T-helper 1 cell (primary cell): Measurements from ENCODE around the gene ESR1.

Source experiments
- DNase-seq, 5 donors: peaks; one replicate each; pipeline ENCODE4 v3.0.0-alpha.2; 2012 to 2020

Gene ESR1

GRCh38 chr6:152143359-152143758 lies 335.9 kb downstream of the ESR1 start:
- no peak for DNase-seq

DNA sequence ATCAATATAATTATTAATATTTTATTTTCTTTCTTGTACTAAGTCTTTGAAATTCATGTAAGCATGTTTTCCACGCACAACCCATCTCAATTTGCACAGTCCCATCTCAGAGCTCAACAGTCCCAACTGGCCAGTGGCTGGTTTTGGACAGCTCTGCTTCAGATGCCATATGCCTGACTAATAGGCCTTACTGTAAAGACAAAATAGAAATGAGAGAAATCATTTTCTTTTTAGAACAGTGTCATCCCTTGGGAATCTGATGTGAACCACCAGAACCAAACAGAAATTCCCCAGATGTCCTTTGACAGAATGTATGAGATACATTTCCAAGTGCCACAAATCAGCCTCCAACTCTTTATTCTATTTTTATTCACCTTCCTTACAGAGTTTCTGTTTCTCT lies 338.9 kb downstream of the ESR1 start:
- DNase-seq, result no peak

DNA sequence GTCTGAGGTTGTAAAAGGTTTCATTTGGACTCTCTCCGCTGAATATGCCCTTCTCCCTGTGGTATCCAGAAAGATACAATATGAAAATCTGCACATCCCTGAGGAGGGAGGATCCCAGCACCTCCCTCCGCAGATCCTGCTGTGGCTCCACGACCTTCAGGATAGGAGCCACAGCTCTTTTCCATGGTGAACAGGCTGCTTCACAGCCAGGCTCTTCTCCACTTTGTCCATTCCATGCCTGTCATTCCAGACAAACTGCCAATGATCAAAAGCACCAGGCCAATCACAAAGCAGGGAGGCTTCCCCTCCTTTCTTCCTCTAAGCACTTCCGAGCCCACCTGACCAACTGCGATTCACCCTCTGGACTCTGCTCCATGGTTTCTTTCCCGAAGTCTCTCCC lies 339.8 kb downstream of the ESR1 start:
- DNase-seq, result no peak

GRCh38 chr6:152148412-152148811 lies 340.9 kb downstream of the ESR1 start:
- no peak for DNase-seq

- no peak for DNase-seq
Measured at GRCh38 chr6:152150196-152150595, 342.7 kb downstream of the ESR1 start.

- DNase-seq, result no peak
Measured at GRCh38 chr6:152151920-152152319, 344.4 kb downstream of the ESR1 start.

DNA sequence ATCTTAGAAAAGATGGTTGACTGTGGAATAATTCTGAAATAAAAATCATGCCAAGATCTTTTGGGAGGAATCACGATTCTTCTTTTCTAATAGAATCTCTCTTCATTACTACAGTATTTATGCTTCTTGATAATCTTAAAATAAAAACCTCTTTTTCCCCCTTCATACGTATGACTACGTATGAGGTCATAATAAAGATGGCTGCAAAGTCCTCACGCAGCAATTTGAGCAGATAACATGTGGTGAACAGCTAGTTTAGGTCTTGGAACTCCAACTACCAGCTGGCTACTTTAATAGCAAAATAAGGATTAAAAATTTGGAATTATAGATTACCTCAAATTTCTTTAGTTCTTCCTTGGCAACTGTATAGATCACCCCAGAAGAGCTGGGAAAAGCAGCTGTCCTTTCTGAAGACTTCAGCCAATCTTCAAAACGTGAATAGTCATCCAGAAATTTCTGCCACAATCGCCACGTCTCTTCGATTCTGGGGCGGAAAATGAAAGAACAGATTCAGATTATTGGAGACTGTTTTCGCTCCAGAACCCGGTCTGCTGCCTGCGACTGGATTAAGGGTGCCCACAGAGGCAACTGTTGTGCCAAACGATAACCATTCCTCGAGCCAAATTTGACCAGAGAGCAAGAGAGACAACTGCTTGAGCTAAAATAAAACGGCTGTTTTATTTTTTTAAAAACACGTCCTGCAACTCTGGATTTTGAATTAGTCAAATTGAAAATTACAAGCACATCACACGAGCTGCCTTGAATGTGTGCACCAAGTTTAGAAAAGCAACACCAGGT lies 347.3 kb downstream of the ESR1 start:
- no peak for DNase-seq

DNA sequence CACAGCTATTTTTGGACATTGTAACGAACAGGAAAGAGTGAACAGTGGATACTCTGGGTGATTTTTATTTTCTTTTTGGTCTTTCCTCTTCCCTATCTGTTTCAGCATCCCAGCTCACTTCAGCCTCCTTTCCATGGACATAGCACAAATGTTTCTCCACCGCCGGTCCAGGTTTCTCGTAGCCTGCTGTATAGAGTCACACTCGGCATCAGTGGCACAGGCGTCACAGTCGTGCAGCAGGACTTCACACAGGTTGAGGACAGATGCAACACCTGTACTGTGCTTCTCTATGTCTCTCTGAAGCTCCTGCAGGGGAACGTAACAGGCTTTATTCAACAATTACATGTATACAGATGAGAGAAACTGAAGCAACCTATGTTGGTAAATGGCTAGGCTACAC lies 348.3 kb downstream of the ESR1 start:
- no peak for DNase-seq

DNA sequence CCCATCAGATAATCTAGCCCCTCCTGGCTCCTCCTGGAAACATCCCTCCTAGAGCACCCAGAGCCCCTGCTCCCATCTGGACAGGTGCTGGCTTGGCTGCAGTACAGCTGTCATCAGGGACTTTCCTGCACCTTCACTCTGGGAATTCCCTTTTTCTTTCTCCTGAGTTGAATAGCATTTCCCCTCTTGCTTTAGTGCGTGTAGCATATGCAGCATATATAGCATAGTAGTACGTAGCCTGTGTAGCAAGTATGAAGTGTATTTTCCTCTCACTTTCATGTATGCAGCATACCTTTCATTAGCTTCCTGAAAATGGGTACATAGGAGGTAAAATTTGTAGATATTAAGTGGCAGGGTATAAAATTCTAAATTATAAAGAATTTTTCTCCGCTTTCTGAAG lies 352.9 kb downstream of the ESR1 start:
- DNase-seq, result peak in 1 of 5 donors; percentile 33

GRCh38 chr6:152161501-152161900 lies 354.0 kb downstream of the ESR1 start:
- DNase-seq, result peak in 1 of 5 donors; percentile 15

GRCh38 chr6:152164957-152165356 lies 357.5 kb downstream of the ESR1 start:
- DNase-seq, result no peak

DNA sequence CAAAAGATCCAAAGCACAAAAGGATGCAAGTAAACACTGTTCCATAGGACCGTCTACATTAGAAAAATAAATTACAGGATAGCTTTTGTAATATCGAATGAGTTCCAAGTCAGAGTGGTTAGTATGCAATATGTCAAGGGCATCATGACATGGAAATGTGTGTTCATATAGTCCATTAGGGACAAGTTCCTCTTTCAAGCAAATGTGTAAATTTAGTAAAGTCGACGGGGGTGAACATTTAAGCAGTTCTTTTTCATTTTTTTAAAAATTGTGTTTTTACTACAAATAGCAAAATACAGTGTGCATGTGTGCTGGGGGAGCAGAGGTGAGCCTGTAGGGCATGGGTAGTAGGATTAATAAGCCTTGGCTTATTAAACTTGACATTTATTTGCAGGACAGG lies 359.0 kb downstream of the ESR1 start:
- DNase-seq, result no peak

GRCh38 chr6:152166897-152167296 lies 359.4 kb downstream of the ESR1 start:
- DNase-seq, result no peak

DNA sequence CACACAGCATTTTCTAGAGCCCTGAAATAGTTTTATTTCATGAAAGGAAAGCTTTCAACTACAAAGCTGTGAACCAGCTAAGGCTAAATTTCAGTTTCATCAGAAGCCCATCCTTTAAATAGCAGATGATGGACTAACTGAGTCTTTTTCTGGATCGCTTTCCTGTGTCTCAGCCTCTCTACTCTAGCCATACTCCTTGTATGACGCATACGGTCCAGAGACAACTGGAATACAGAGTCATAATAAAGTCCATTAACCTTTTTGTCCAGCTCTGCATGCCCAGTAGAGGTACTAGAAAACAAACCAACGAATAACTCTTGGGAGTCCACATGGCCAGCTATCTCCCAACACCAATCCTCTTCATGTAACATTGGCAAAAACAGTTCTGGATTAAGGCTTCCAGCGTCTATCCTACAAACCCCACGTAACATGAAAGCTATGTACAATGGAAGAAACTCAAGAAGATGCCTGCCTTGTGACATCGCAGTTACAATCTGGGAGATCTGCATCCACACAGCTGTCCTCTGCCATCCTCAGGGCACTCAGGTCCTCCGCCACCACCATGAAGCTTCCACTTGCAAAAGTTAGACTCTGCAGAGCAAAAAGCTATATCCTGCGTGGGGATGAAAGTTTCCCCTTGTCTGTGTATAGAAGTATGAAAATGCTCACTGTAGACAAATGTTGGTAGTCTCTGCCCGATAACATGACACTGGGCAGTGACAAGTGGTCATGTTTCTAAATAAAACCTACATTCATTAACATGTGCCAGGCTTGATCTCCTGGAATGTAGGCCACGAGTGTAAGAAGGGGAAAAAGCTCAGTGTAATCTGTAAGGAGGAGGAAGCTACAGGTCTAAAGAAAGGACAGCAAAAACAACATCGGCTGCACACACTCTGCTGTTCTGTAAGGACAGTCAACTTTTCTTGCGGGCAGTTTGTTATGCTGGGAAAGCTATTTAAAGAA lies 360.4 kb downstream of the ESR1 start:
- DNase-seq, result no peak

GRCh38 chr6:152170313-152170701 lies 362.8 kb downstream of the ESR1 start:
- DNase-seq, result no peak

DNA sequence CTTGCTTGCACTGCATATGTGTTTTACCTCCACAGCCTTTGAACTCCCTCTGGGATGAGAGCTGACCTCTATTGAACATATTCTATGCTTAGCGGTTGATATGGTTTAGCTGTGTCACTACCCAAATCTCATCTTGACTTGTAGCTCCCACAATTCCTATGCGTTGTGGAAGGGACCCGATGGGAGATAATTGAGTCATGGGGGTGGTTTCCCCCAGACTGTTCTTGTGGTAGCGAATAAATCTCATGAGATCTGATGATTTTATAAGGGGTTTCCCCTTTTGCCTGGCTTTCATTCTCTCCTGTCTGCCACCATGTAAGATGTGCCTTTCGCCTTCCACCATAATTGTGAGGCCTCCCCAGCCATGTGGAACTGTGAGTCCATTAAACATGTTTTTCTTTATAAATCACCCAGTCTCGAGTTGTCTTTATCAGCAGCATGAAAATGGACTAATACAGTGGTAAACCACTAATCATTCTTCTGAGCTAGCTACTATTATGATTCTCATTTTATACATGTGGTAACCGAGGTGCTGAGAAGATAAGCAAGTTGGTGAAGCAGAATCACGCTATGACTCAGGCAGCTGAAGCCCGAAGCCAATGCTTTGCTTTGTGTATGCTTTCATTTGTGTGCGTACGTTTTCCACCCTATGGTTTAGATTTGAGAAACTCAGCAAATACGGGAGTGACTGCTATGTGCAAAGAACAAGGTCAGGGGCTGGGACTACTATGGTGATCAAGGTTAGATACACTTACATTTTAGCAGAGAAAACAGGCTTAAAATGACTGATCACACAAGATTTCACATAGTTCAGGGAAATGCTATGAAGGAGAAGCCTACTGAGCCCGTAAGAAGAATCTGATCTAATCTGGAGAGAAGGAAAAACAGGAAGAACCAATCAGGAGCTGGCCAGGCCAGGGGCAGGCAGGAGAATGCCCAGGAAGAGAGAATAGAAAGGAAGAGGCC lies 363.5 kb downstream of the ESR1 start:
- DNase-seq, result peak in 2 of 5 donors; percentile 18 to 94

GRCh38 chr6:152173321-152173720 lies 365.8 kb downstream of the ESR1 start:
- DNase-seq, result no peak

- no peak for DNase-seq
Measured at GRCh38 chr6:152173957-152174356, 366.5 kb downstream of the ESR1 start.

DNA sequence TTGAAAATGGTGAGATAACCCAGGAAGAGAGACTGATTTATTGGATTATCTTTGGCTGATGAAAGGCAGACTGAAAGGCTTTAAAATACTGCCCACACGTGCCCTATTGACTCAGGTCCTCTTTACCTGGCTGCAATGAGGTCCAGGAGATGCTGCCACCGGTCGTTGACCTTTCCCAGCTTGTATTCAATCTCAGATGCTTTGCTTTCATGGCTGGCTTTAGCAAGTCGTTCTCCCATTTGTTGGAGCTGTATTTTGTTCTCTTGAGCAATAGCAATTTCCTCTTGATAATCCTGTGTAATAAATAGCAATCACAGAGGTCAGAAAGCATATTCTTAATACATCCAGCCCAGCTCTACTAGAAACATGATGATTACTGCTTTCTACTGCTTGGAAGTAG lies 368.8 kb downstream of the ESR1 start:
- no peak for DNase-seq
